DLD1 (cell line): ENCODE results near the gene DGCR2.
"Not testable (repeated sequence)": the region's sequence is repeated elsewhere in the genome, so short reads cannot be mapped to it uniquely, and the experiment has no call there.

Experiments
- in situ Hi-C: cut with HindIII; loops from 2 replicates; pipeline ENCODE4 v1.10.0; 2017; ENCODE audit warnings: low sequenced_read_pairs

Gene DGCR2

GRCh38 chr22:19084586-19084985, 37.6 kb downstream of the DGCR2 start:
- in situ Hi-C loops = not testable (repeated sequence)

- in situ Hi-C loops = not testable (repeated sequence)
These were observed 38.1 kb downstream of the DGCR2 start for GRCh38 chr22:19084126-19084525.

GRCh38 chr22:19082793-19083192, 39.4 kb downstream of the DGCR2 start:
- in situ Hi-C loops = no loop called here

GRCh38 chr22:19082101-19082500, 40.1 kb downstream of the DGCR2 start:
- in situ Hi-C loops = no loop called here

- in situ Hi-C loops = no loop called here
These were observed 40.9 kb downstream of the DGCR2 start for GRCh38 chr22:19081351-19081750.

- in situ Hi-C loops = no loop called here
These were observed 41.4 kb downstream of the DGCR2 start for GRCh38 chr22:19080853-19081252.

GRCh38 chr22:19079691-19080090, 42.5 kb downstream of the DGCR2 start:
- in situ Hi-C loops = no loop called here

- in situ Hi-C loops = no loop called here
These were observed 46.8 kb downstream of the DGCR2 start for GRCh38 chr22:19075404-19075803.

- in situ Hi-C loops = not testable (repeated sequence)
These were observed 49.4 kb downstream of the DGCR2 start for GRCh38 chr22:19072853-19073252.

- in situ Hi-C loops = no loop called here
These were observed 51.6 kb downstream of the DGCR2 start for GRCh38 chr22:19070397-19071169.

- in situ Hi-C loops = no loop called here
These were observed 52.8 kb downstream of the DGCR2 start for GRCh38 chr22:19069451-19069850.

GRCh38 chr22:19068784-19069271, 53.4 kb downstream of the DGCR2 start:
- in situ Hi-C loops = no loop called here

GRCh38 chr22:19067696-19068348, 54.4 kb downstream of the DGCR2 start:
- in situ Hi-C loops = no loop called here

- in situ Hi-C loops = no loop called here
These were observed 55.5 kb downstream of the DGCR2 start for GRCh38 chr22:19066531-19067271.

GRCh38 chr22:19065929-19066328, 56.3 kb downstream of the DGCR2 start:
- in situ Hi-C loops = no loop called here

GRCh38 chr22:19065298-19065859, 56.8 kb downstream of the DGCR2 start:
- in situ Hi-C loops = no loop called here

- in situ Hi-C loops = no loop called here
These were observed 57.7 kb downstream of the DGCR2 start for GRCh38 chr22:19064354-19065054.

- in situ Hi-C loops = no loop called here
These were observed 58.4 kb downstream of the DGCR2 start for GRCh38 chr22:19063581-19064353.

GRCh38 chr22:19062943-19063308, 59.3 kb downstream of the DGCR2 start:
- in situ Hi-C loops = no loop called here
